ENCODE results near the gene IL2RA. TPM values are rescaled to one million over a fixed set of nuclear protein-coding genes. Genes with fewer than 3 reads are reported as not detected.
"Not testable (repeated sequence)": the region's sequence is repeated elsewhere in the genome, so short reads cannot be mapped to it uniquely, and the experiment has no call there.

Gene IL2RA
- not detected for total RNA-seq

GRCh38 chr10:6062101-6062771 lies at the start of gene IL2RA:
Gene IL2RA (minus strand): TSS chr10:6062367. CDS start chr10:6062151, 216 bp downstream.
- no peak for DNase-seq

- no peak for DNase-seq
These were observed 48.0 kb upstream of the IL2RA start for GRCh38 chr10:6110136-6110535.

DNA sequence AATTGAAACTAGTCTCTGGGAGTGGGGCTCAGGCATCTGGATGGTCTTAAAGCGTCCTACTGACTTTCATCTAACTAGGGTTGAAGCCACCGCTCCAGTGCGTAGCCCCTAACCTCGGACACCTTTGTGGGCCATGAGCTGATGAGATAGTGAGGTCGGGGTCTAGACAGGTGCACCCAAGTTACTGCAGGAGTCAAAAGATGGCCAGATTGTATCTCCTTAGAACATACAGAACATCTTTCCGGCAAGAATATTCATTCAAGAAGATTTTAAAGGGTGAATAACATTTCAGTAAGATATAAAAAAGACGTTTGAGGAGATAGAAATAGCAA lies 47.2 kb upstream of the IL2RA start:
- DNase-seq: no peak

GRCh38 chr10:6108631-6109443 lies 46.7 kb upstream of the IL2RA start:
- peak; percentile 65 for DNase-seq

- DNase-seq: no peak
These were observed 45.9 kb upstream of the IL2RA start for GRCh38 chr10:6108072-6108471.

DNA sequence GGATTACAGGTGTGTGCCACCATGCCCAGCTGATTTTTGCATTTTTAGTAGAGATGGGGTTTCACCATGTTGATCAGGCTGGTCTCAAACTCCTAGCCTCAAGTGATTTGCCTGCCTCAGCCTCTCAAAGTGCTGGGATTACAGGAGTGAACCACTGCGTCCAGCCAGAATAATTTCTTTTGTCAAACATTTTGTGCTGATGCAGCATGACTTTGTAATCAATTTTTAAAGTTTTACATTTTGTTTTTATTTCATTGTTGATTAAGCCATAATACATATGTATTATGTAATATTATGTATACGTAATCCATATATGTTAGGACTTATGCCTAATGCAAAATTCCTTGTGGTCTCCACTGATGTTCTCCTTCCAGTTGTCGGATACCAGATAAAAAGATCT lies 45.4 kb upstream of the IL2RA start:
- DNase-seq: not testable (repeated sequence)

GRCh38 chr10:6103591-6103990 lies 41.4 kb upstream of the IL2RA start:
- no peak for DNase-seq

- no peak for DNase-seq
These were observed 40.0 kb upstream of the IL2RA start for GRCh38 chr10:6102128-6102527.

DNA sequence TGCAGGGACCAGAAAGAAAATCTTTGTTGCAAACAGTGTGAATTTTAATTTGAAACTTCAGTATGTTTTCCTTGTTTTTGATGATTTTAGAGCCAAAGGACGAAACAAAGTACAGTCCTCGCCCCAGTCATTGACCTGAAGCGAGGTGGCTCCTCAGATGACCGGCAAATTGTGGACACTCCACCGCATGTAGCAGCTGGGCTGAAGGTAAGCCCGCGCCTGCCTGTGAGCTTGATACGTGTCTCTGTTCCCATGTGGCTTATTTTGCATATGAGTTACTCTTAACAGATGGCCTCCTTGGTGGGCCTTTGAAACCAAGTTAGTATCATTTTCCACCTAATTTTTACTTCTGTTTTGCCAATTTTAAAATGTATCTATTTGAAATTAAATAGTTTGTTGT lies 39.0 kb upstream of the IL2RA start:
- DNase-seq: no peak

- no peak for DNase-seq
These were observed 38.2 kb upstream of the IL2RA start for GRCh38 chr10:6100370-6100769.

DNA sequence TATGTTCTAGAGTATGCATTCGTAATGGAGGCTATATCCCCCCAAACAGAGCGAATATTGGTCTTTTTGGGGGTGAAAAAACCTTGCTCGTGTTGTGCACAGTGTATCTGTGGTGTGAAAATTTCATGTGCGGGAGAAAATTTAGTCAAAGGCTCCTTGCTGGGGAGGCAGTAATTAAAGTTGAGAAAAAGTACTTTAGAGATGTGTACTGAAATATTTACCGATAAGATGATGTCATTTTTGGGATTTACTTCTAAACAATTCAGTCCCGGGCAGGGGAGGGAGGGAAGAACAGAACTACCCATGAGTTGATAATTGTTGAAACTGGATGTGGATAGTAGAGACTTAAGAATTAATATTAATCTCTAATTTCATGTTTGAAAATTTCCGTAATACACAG lies 36.0 kb upstream of the IL2RA start:
- no peak for DNase-seq

- DNase-seq: no peak
These were observed 34.9 kb upstream of the IL2RA start for GRCh38 chr10:6097063-6097462.

DNA sequence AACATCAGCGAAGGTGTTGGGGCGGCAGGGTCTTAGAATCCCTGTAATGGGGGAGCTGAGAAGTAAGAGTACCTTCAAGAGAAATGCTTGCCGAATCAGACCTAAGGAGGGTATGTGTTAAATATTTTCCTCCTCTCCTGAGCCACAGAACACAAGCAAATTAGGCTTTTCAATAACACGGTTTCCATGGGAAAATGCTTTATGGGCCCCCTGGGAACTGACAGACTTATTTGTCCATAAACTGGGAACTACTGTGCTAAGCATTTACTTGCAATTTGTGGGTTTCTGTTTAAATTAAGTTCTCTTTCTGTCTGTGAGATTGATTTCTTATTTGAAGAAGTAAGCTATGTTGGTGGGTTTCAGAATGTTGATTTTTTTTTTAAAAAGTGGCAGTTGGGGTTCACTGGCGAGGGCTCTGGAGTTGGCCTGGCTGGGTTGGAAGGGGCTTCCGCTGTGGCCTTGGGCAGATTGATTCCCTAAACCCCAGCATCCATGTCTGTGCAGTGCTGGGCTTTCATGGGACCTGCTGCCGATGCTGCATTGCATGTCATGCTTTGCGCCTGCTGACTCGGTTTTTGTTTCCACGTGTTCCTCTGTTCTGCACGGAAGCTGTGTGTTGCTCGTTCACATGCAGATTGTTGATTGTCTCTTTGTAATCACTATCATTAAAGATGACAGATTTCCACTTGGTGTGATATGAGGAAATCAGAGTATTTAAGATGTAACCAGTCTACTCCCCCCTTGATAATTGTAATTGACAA lies 33.8 kb upstream of the IL2RA start:
- DNase-seq: no peak

GRCh38 chr10:6092731-6093130 lies 30.6 kb upstream of the IL2RA start:
- no peak for DNase-seq

DNA sequence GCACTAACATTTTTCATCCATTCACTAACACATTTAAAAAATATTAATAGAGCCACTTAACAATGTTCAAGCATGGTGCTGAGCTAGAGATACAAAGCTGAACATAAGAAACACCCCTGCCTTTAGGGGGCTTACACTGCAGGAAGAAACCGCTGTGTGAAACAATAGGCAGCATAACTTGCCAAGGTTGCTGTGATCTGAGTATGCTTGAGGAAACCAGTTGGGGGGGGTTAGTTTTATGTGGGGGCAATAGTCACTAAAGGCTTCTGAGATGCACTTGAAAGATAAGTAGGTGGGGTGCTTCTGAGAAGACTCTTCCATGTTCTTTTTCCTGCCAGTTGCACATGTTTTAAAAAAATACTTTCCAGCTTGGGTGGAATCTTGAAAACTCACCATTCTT lies 29.5 kb upstream of the IL2RA start:
- no peak for DNase-seq

- DNase-seq: peak; percentile 19
These were observed 27.4 kb upstream of the IL2RA start for GRCh38 chr10:6089334-6090219.

GRCh38 chr10:6088721-6089333 lies 26.7 kb upstream of the IL2RA start, which contains the start of gene RBM17:
Gene RBM17 (plus strand): TSS chr10:6089034. CDS start chr10:6097066, 8,032 bp downstream.
- DNase-seq: peak; percentile 98

DNA sequence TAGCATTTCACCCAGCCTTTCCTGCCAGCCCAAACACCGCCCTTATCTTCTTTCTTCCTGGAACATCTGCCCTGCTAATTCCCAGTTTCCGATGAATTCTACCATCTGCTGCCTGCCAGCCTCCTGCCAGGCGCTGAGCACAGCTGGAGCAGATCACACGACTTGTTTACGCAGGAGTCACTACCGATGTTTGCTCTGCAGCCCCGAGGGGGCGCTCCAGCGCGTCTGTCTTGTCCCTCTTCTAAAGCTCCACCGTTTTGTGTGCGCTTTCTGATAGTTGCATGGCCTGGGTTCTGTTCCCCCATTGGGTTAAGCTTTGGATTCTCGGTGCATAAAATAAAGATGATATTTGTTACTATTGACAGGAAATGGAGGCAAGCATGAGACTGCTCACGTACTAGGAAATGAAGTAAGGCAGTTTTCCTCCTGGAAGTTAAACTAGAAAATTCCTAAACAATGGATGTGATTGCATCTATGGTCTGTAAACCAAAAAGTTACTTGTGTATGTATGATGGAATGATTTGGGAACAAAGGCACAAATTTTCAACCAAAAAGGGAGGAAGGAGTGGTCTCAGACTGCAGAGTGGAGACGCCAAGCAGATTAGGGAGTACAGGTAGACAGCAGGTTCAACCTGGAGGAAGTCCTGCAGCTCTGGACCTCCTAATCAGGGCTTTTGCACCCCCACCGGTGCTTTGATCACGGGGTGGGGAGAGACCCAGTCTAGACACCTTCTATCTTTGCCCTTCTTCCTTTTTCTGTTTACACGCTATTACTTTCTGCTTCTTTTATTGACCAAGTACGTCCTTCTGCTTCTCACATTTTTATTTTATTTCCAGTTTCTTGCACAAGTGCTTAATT lies 24.4 kb upstream of the IL2RA start:
- DNase-seq: peak; percentile 96

DNA sequence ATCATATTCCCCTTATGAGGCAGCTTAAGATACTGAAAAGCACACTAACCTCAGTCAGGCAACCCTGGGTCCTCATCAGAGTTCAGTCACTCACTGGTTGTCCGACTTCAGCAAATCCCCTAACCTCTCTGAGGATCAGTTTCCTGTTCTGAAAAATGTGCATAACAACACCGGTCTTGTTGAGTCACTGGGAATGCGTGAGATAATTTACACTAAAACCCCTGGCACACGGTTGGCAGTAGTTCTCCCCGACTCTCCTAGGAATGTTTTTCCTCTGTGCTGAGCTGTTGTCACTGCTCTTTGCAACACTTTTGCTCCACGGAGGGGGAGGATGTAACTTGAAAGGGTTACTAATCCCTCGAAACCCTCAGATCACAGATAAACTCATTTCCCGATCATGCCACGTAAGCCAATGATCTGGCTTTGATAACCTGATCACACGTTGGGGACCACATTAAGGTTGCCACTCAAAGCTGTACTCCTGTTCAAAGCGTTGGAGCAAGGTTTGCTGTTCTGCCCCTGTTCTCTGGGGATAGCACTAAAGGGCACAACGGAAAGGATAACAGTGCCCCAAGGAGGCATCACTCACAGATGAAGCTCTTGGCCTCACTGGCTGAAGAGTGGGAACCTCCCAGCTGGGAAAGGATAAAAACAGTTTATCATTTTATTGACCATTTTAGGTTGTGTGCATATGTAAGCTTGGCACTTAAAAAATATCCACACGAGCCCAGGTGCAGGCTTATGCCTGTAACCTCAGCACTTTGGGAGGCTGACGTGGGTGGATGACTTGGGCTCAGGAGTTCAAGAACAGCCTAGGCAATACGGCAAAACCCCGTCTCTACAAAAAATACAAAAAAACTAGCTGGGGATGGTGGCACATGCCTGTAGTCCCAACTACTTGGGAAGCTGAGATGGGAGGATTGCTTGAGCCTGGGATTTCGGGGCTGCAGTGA lies 21.6 kb upstream of the IL2RA start:
- DNase-seq: peak; percentile 11

Measured in tongue (tissue), 2 donors.